ENCODE data around the gene MYCT1. TPM values are rescaled to one million over a fixed set of nuclear protein-coding genes. Genes with fewer than 3 reads are reported as not detected.

The MYCT1 gene
- polyA plus RNA-seq, 1 donor (not counting 4 experiments of a cell fraction or from before 2014, with no cell fraction given), result 0.05 TPM

GRCh38 chr6:152669895-152670294 is 27.8 kb upstream of the MYCT1 start:
- H3K4me1 ChIP-seq (ENCODE audit: control insufficient read depth, extremely low read depth, insufficient read depth, low read length), result no peaks in the 10 kb centered on the region
- no peak overlapping the region for H3K4me3 ChIP-seq (ENCODE audit: control insufficient read depth in 2 of 3, extremely low read depth in 1 of 3, insufficient read depth in 2 of 3, low read depth in 1 of 3, low read length in 3 of 3)
- no peaks in the 10 kb centered on the region for H3K79me2 ChIP-seq (ENCODE audit: control insufficient read depth, insufficient read depth, low read length)
- H4K20me1 ChIP-seq (ENCODE audit: control insufficient read depth, extremely low read depth, insufficient read depth, low read length), result no peaks in the 10 kb centered on the region
- no peaks in the 10 kb centered on the region for H3K9me1 ChIP-seq (ENCODE audit: control insufficient read depth, extremely low read depth, insufficient read depth, low read length)
- H3K9me3 ChIP-seq (ENCODE audit: control insufficient read depth, low read depth, low read length), result no peaks in the 10 kb centered on the region
- H2AFZ ChIP-seq (ENCODE audit: control insufficient read depth, low read length), result no peak overlapping the region
- TF ChIP-seq EZH2 (IDR thresholded peaks at IDR 0.05; ENCODE audit: low read length), result no peak
- TF ChIP-seq CTCF (optimal IDR thresholded peaks at IDR 0.05 in 1 of 3, IDR thresholded peaks at IDR 0.05 in 1 of 3, conservative IDR thresholded peaks at IDR 0.05 in 1 of 3; ENCODE audit: extremely low read depth in 1 of 3, insufficient read depth in 2 of 3, low read length in 3 of 3), result peak in 1 of 3 experiments; percentile 36
- H3K36me3 ChIP-seq (ENCODE audit: control insufficient read depth in 2 of 2, extremely low read depth in 1 of 2, insufficient read depth in 2 of 2, low read length in 2 of 2), result no peaks in the 10 kb centered on the region
- DNase-seq (ENCODE audit: low read depth, low spot score), result no peak
- dilution Hi-C loops (cut with MboI; ENCODE audit: extremely low pct_ligation_motif_present, low sequenced_read_pairs), result no loop called here
- no peaks in the 10 kb centered on the region for H3K27me3 ChIP-seq (ENCODE audit: control insufficient read depth, extremely low read depth, insufficient read depth, low read length)
- no peak overlapping the region for H3K27ac ChIP-seq (ENCODE audit: control insufficient read depth, insufficient read depth, low read length)
- H3K4me2 ChIP-seq (ENCODE audit: control insufficient read depth, extremely low read depth, insufficient read depth, low read depth, low read length), result no peak overlapping the region
- FAIRE-seq, result no peak
- H3K9ac ChIP-seq (ENCODE audit: control insufficient read depth, extremely low read depth, insufficient read depth, low read length), result no peak overlapping the region

DNA sequence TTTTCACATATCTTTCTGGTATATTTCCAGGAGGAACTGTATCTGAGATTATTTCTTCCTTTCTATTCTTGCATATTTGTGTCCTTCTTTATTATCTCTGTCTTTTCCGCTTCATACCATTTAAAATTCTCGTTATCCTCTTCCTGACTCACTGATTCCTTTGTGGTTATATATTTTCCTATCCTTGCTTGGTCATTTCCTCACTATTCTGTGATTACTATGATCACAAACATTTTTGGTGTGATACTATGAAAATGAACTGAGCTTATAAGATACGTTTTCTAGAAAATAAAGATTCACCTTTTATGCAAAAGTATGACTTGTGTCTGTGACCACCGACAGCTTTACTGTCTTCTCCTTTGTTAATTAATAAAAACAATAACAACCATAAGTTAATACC is 26.5 kb upstream of the MYCT1 start:
- no peak overlapping the region for H3K27ac ChIP-seq (ENCODE audit: control insufficient read depth, insufficient read depth, low read length)
- H3K9ac ChIP-seq (ENCODE audit: control insufficient read depth, extremely low read depth, insufficient read depth, low read length), result no peak overlapping the region
- no peak overlapping the region for H3K4me3 ChIP-seq (ENCODE audit: control insufficient read depth in 2 of 3, extremely low read depth in 1 of 3, insufficient read depth in 2 of 3, low read depth in 1 of 3, low read length in 3 of 3)
- no peaks in the 10 kb centered on the region for H3K4me1 ChIP-seq (ENCODE audit: control insufficient read depth, extremely low read depth, insufficient read depth, low read length)
- H3K36me3 ChIP-seq (ENCODE audit: control insufficient read depth in 2 of 2, extremely low read depth in 1 of 2, insufficient read depth in 2 of 2, low read length in 2 of 2), result no peaks in the 10 kb centered on the region
- H3K27me3 ChIP-seq (ENCODE audit: control insufficient read depth, extremely low read depth, insufficient read depth, low read length), result no peaks in the 10 kb centered on the region
- no peak overlapping the region for H3K4me2 ChIP-seq (ENCODE audit: control insufficient read depth, extremely low read depth, insufficient read depth, low read depth, low read length)
- FAIRE-seq (no peak), DNase-seq (ENCODE audit: low read depth, low spot score) (no peak)
- no peaks in the 10 kb centered on the region for H3K79me2 ChIP-seq (ENCODE audit: control insufficient read depth, insufficient read depth, low read length)
- H3K9me1 ChIP-seq (ENCODE audit: control insufficient read depth, extremely low read depth, insufficient read depth, low read length), result no peaks in the 10 kb centered on the region
- no peak for TF ChIP-seq CTCF (optimal IDR thresholded peaks at IDR 0.05 in 1 of 3, IDR thresholded peaks at IDR 0.05 in 1 of 3, conservative IDR thresholded peaks at IDR 0.05 in 1 of 3; ENCODE audit: extremely low read depth in 1 of 3, insufficient read depth in 2 of 3, low read length in 3 of 3)
- TF ChIP-seq EZH2 (IDR thresholded peaks at IDR 0.05; ENCODE audit: low read length), result no peak
- H2AFZ ChIP-seq (ENCODE audit: control insufficient read depth, low read length), result no peak overlapping the region
- H4K20me1 ChIP-seq (ENCODE audit: control insufficient read depth, extremely low read depth, insufficient read depth, low read length), result no peaks in the 10 kb centered on the region
- dilution Hi-C loops (cut with MboI; ENCODE audit: extremely low pct_ligation_motif_present, low sequenced_read_pairs), result no loop called here
- H3K9me3 ChIP-seq (ENCODE audit: control insufficient read depth, low read depth, low read length), result no peaks in the 10 kb centered on the region
